ENCODE results near the gene APBA2. TPM values are rescaled to one million over a fixed set of nuclear protein-coding genes. Genes with fewer than 3 reads are reported as not detected.
A peak's percentile ranks its signal among the peaks of the same experiment; 100 is the strongest.

APBA2 gene
- total RNA-seq, 1 donor from 2014 or later = 25.2 TPM

DNA sequence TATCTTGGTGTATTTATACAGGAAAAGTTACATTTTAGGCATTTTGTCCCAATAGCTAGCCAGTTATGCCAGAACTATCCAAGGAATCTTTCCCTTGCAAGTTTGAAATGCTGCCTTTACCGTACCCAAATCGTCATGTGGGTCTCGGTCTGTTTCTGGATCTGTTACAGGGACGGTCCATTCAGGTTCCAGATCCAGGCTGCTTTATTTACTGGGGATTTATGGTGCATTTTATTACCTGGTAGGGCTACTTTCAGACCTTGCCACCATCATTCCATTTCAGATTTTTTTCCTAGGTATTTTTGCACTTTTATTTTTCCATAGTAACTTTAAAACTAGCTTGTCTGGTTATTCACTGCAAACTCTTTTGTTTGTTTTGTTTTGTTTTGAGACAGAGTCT, 197.4 kb downstream of the APBA2 start:
- DNase-seq (ENCODE audit: low read depth in 2 of 2) = no peak

- no peak for DNase-seq (ENCODE audit: low read depth in 2 of 2)
These were observed 198.1 kb downstream of the APBA2 start for GRCh38 chr15:29083858-29084257.

DNA sequence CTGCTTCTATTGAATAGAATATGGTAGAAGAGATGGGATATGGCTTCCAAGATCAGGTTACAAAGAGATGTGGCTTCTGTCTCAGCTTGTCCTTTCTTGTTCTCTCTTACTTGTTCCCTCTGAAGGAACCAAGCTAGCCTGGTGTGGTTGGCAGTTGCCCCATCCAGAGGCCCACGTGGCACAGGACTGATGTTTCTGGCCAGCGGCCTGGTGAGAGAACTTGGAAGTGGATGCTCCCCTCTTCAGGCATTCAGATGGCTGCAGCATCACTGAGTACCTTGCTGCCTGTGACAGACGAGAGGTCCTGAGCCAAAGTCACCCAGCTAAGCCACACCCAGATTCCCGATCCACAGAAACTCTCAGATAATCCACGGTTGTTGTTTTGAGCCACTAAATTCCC, 200.2 kb downstream of the APBA2 start:
- no peak for DNase-seq (ENCODE audit: low read depth in 2 of 2)

- DNase-seq (ENCODE audit: low read depth in 2 of 2) = no peak
These were observed 201.1 kb downstream of the APBA2 start for GRCh38 chr15:29086891-29087290.

DNA sequence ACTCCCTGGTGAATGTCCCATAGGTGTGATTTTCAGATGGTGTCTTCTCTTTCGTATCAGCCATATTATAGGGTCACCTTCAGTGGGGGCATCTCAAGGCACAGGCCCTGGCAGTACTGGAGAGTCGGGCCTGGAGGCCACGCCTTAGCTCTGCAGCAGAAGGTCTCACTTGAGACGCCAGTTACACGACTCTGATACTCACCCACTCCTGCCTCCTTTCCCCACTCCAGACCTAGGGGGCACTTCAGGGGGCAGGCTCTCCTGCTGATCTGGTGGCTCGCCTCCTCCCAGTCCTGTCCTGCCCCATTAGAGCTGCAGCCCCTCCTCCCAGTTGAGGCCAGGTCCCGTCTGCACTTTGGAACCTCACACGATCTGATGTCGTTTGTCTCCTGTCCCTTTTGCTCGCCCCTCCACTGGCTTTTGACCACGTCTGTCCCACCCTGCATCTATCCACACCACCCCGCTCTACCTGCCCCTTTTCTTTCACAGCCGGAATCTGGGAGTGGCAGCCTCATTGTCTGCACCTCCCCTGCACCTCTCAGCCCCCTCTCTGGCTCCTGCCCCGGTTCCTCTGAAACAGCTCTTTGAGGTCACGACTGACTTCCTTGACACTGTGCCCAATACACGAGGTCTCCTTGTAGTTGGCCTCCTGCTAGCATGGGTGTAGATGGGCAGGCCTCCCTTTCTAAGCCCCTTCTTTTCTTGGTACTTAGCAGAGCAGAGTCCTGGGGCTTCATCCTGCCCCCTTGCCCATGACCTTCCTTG, 201.9 kb downstream of the APBA2 start:
- no peak for DNase-seq (ENCODE audit: low read depth in 2 of 2)

- no peak for DNase-seq (ENCODE audit: low read depth in 2 of 2)
These were observed 202.9 kb downstream of the APBA2 start for GRCh38 chr15:29088666-29089065.

DNA sequence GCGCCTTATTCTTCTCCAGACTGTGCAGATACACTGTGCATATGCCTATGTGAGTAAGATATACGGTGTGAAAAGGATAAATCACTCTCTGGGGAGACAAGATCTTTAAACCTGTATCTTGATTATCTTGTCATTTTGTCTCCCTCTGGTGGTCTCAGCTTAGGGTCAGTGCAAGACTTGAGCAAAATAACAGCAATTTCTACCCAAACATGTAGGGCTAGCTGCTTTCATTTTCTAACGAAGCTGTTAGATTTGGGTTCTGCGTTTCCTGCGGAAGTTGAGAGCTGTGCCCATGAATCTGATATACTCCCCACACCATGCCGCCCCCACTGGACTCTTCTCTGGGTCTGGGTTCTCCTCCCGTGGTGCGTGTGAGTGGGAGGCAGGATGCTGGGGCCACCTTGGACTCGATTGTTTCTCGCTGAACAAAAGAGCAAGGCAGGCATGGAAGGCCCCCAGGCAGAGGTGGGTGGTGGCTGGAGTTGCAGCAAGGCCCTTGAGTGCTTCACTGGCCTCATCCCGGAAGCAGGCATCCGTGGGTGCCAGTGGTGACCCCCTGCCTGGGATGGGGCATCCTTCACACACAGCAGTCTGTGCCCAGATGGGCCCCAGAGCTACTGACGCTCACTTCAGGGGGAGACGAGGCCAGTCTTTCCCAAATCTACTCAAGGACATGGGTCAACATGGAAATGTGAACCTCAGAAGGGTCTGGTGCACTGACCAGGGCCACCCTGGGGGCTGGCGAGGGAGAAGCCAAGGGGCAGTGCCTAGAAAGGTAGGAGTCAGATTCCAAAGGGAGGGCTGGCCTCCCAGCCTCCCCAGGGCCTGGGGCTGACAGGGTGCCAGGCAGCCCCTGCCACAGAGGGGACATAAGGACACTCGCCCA, 204.2 kb downstream of the APBA2 start:
- peak; percentile 47 to 48 for DNase-seq (ENCODE audit: low read depth in 2 of 2)

DNA sequence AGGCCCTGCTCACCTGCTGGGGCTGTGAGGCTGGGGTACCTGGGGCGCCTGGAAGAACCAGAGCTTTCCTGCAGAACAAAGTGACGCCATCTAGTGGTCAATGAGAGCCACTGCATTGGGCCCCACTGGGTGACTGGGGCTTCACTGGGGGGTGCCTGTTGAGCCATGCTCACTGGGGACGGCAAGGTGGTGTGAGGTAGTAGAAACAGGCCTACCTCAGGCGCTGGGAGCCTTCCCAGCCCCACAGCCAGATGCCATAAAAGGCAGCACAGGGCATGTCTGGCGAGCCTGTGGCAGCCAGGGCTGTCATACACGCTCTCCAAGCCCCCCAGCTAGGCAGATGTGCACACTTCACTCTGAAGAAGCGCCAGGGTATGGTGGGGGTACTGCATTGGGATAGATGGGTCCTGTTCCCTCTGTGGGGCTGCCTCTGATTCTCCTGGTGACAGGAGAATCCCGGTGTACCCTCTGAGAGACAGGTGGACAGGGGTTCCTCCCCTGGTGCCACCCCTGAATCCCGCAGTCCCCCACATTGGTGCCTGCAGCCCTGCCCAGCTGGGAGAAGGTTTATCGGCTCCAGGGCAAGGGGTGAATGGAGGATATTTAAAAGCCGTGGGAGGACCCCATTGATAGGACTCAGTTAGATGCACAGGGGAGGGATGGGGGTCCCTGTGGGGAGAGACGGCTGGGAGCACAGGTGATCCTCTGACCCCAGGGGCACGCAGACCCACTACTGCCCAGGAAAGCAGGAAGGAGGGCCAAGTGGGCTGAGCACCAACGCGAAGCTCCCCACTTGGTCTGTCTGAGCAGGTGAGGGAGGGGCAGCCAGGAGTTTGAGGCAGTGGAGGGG, 205.1 kb downstream of the APBA2 start:
- DNase-seq (ENCODE audit: low read depth in 2 of 2) = peak; percentile 35 to 51

GRCh38 chr15:29091666-29092065, 205.9 kb downstream of the APBA2 start:
- DNase-seq (ENCODE audit: low read depth in 2 of 2) = peak in 1 of 2 donors; percentile 24

- no peak for DNase-seq (ENCODE audit: low read depth in 2 of 2)
These were observed 206.7 kb downstream of the APBA2 start for GRCh38 chr15:29092376-29093064.

DNA sequence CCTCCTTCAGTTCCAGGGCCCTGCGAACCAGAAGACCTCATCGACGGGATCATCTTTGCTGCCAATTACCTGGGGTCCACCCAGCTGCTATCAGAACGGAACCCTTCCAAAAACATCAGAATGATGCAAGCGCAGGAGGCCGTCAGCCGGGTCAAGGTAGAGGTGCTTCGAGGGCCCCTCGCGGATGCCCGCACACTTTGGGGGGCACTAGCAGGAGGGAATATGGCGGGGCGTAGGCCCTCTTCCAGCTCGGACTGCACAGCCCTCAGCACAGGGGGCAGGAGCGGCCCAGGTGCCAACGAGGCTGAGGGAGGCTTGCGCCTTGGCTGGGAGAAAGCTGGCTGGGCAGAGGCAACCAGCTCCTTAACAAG, 207.3 kb downstream of the APBA2 start:
- no peak for DNase-seq (ENCODE audit: low read depth in 2 of 2)

DNA sequence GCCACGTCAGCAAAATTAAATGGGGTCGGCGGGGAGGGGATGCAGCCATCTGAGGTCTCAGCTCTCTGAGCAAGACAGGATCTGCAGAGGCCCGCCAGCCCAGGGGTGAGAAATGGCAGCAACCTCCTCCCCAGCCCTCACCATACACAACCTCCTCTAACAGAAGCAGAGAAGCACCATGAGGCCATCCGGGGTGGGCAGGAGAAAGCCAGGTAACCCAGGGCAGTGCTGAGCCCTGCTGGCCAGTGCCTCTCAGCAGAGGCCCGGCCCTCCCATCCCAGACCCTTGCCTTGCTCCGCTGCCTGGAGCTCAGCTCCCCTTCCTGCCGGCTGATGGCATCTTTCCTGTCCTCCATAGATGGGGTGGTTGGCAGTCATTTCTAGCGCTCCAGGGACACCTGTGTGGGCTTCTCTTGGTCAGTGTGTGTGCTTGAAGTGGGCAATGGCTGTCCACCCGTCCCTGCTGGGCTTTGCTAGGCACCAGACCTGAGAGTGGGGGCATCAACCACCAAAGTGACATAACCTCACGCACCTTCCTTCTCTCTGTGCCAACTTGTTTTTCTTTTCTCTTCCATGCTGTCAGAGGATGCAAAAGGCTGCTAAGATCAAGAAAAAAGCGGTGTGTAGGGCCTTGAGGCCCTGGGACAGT, 208.0 kb downstream of the APBA2 start:
- DNase-seq (ENCODE audit: low read depth in 2 of 2) = no peak

- no peak for DNase-seq (ENCODE audit: low read depth in 2 of 2)
These were observed 208.9 kb downstream of the APBA2 start for GRCh38 chr15:29094711-29095110.

DNA sequence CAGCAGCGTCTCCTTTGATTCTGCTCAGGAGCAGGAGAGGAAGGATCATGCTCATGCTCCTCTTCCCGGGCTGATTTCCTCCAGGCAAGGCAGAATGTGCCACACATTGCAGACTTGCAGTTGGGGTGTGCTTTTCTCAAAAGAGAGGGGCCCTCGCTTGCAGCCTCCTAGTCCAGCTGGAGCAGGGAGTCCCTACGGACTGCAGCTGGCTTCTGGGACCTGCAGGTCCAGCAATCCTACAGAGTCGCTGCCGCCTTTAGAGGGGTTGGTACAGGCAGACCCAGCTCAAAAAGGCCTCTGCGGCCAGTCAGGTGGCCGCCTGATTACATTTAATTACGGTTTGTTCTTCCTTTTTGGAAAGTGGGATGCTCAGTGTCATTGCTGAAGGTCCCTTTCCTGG, 210.0 kb downstream of the APBA2 start:
- no peak for DNase-seq (ENCODE audit: low read depth in 2 of 2)

GRCh38 chr15:29097168-29097567, 211.4 kb downstream of the APBA2 start:
- DNase-seq (ENCODE audit: low read depth in 2 of 2) = no peak

- peak in 1 of 2 donors; percentile 35 for DNase-seq (ENCODE audit: low read depth in 2 of 2)
These were observed 212.2 kb downstream of the APBA2 start for GRCh38 chr15:29097971-29098370.

DNA sequence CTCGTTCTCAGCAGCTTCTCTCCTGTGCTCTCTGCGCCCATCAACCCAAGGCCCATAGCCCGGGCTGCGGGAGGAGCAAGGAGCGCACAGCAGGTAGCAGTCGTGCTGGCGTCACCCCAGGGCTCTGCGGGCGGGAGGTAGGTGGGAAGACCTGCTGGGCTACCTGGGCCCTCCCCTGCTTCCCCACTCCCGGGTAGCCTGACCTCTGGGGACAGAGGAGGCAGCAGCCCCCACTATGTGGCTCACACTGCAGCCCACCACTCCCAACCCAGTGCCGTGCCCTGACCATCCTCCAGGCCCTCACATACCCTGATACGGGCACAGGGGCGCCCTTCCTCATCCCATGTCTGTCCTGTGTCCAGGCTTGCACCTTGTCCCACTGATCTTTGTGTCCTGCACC, 212.9 kb downstream of the APBA2 start:
- no peak for DNase-seq (ENCODE audit: low read depth in 2 of 2)

DNA sequence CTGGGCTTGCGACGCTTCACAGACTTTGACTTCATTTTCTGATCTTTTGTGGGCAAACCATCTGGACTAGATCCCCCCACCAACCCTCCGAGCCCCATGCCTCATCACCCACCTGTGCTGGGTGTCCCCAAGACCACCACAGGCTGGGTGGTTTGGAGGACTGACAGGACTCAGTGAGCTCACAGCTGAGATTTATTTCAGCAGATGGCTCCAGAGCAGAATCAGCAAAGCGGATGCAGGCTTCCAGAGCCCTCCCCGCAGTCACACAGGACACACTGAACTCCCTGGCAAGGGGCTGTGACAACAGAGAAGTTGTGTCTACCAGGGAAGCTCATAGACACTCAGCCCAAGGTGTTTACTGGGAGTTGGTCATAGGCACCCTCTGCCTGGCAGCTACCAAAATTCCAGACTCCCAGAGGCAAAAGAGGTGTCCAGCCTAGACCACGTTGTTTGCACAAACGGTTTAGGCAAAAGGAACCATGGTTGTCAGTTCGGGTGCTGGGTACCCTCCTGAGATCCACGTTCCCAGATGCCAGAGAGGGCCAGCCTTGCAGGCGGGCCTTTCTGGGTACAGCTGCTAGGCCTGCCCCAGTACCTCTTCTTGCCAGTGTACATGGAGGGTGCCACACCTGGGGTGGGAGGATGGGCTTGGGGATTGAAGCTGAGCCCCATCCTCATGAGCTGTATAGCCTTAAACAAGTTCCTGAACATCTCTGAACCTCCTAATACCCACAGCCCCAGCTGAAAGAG, 213.5 kb downstream of the APBA2 start:
- DNase-seq (ENCODE audit: low read depth in 2 of 2) = no peak

GRCh38 chr15:29100486-29101000, 214.8 kb downstream of the APBA2 start:
- DNase-seq (ENCODE audit: low read depth in 2 of 2) = no peak

GRCh38 chr15:29101491-29101890, 215.7 kb downstream of the APBA2 start:
- DNase-seq (ENCODE audit: low read depth in 2 of 2) = no peak
